Measurements from ENCODE around the gene IFNW1.

The IFNW1 gene

DNA sequence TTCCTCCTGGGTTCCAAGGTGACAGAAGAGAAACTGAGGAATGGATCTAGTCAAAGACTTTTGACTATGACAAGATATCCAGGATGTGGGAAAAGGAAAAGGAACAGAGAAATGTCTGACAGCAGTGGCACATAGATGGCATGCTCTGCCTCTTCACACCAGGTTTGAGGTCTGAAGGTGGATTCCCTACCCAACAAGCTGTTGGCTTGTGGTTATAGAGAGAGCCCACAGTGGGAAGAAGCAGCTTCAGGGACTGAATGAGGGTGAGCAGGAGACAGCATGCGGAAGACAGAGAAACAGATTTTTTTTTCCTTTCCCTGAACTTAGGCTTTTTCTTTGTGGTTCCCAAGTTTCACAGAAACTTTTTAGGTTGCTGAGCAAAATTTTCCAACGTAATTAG lies 20.6 kb downstream of the IFNW1 start:
- Histone ChIP-seq H3K23ac (ENCODE audit: low read length) (no peak overlapping the region), H3K18ac (ENCODE audit: low read length) (no peak overlapping the region), H3K4me3 (ENCODE audit: low read length) (no peak overlapping the region), H2BK15ac (replicated peaks; ENCODE audit: low read depth) (no peak overlapping the region), H4K5ac (ENCODE audit: low read length) (no peak overlapping the region), H2BK5ac (ENCODE audit: low read length) (no peak overlapping the region), H3K79me1 (ENCODE audit: low read length) (no peaks in the 10 kb centered on the region), H3K4ac (ENCODE audit: low read depth, low read length) (no peak overlapping the region), H3K9ac (ENCODE audit: low read length) (no peak overlapping the region), H4K8ac (ENCODE audit: low read depth, low read length) (no peak overlapping the region), H2AK5ac (ENCODE audit: low read length) (no peak overlapping the region), H3K4me1 (ENCODE audit: control insufficient read depth, low read depth, low read length) (no peaks in the 10 kb centered on the region), H3K27me3 (ENCODE audit: insufficient read depth, low read length, poor library complexity) (no peaks in the 10 kb centered on the region), H2BK120ac (ENCODE audit: low read depth, low read length) (no peak overlapping the region), H3K56ac (ENCODE audit: low read length) (no peak overlapping the region), H3K27ac (ENCODE audit: low read depth, low read length) (no peak overlapping the region), H3K4me2 (ENCODE audit: low read length) (no peak overlapping the region), H3K79me2 (ENCODE audit: control insufficient read depth, insufficient read depth, low read length) (no peaks in the 10 kb centered on the region), H3K36me3 (ENCODE audit: control insufficient read depth, insufficient read depth, low read length) (no peaks in the 10 kb centered on the region)
- no CpG with 5 or more reads among the region's 2 CpGs for WGBS (ENCODE audit: extremely low coverage, insufficient coverage, low lambda C conversion rate)
- no peak for DNase-seq

- Histone ChIP-seq H3K23ac (ENCODE audit: low read length) (no peak overlapping the region), H4K8ac (ENCODE audit: low read depth, low read length) (no peak overlapping the region), H3K4me3 (ENCODE audit: low read length) (no peak overlapping the region), H3K27ac (ENCODE audit: low read depth, low read length) (no peak overlapping the region), H3K4me1 (ENCODE audit: control insufficient read depth, low read depth, low read length) (no peaks in the 10 kb centered on the region), H2BK120ac (ENCODE audit: low read depth, low read length) (no peak overlapping the region), H3K9ac (ENCODE audit: low read length) (no peak overlapping the region), H3K4me2 (ENCODE audit: low read length) (no peak overlapping the region), H3K79me2 (ENCODE audit: control insufficient read depth, insufficient read depth, low read length) (no peaks in the 10 kb centered on the region), H2BK15ac (replicated peaks; ENCODE audit: low read depth) (no peak overlapping the region), H2AK5ac (ENCODE audit: low read length) (no peak overlapping the region), H3K4ac (ENCODE audit: low read depth, low read length) (no peak overlapping the region), H3K56ac (ENCODE audit: low read length) (no peak overlapping the region), H3K36me3 (ENCODE audit: control insufficient read depth, insufficient read depth, low read length) (no peaks in the 10 kb centered on the region), H3K18ac (ENCODE audit: low read length) (no peak overlapping the region), H2BK5ac (ENCODE audit: low read length) (no peak overlapping the region), H4K5ac (ENCODE audit: low read length) (no peak overlapping the region), H3K79me1 (ENCODE audit: low read length) (no peaks in the 10 kb centered on the region), H3K27me3 (ENCODE audit: insufficient read depth, low read length, poor library complexity) (no peaks in the 10 kb centered on the region)
- DNase-seq, result no peak
- no CpG with 5 or more reads among the region's 7 CpGs for WGBS (ENCODE audit: extremely low coverage, insufficient coverage, low lambda C conversion rate)
These were observed 22.4 kb downstream of the IFNW1 start for GRCh38 chr9:21119093-21119770.

- Histone ChIP-seq H2BK15ac (replicated peaks; ENCODE audit: low read depth) (no peak overlapping the region), H3K4ac (ENCODE audit: low read depth, low read length) (no peak overlapping the region), H2BK120ac (ENCODE audit: low read depth, low read length) (no peak overlapping the region), H3K79me1 (ENCODE audit: low read length) (no peaks in the 10 kb centered on the region), H3K9ac (ENCODE audit: low read length) (no peak overlapping the region), H3K27me3 (ENCODE audit: insufficient read depth, low read length, poor library complexity) (no peaks in the 10 kb centered on the region), H4K8ac (ENCODE audit: low read depth, low read length) (no peak overlapping the region), H3K36me3 (ENCODE audit: control insufficient read depth, insufficient read depth, low read length) (no peaks in the 10 kb centered on the region), H4K5ac (ENCODE audit: low read length) (no peak overlapping the region), H3K4me2 (ENCODE audit: low read length) (no peak overlapping the region), H3K4me3 (ENCODE audit: low read length) (no peak overlapping the region), H3K4me1 (ENCODE audit: control insufficient read depth, low read depth, low read length) (no peaks in the 10 kb centered on the region), H3K18ac (ENCODE audit: low read length) (no peak overlapping the region), H2BK5ac (ENCODE audit: low read length) (no peak overlapping the region), H3K23ac (ENCODE audit: low read length) (no peak overlapping the region), H3K56ac (ENCODE audit: low read length) (no peak overlapping the region), H2AK5ac (ENCODE audit: low read length) (no peak overlapping the region), H3K27ac (ENCODE audit: low read depth, low read length) (no peak overlapping the region), H3K79me2 (ENCODE audit: control insufficient read depth, insufficient read depth, low read length) (no peaks in the 10 kb centered on the region)
- no CpG with 5 or more reads among the region's 2 CpGs for WGBS (ENCODE audit: extremely low coverage, insufficient coverage, low lambda C conversion rate)
- no peak for DNase-seq
These were observed 27.3 kb downstream of the IFNW1 start for GRCh38 chr9:21114311-21114710.

- DNase-seq, result peak; percentile 85
- H2AK5ac ChIP-seq (ENCODE audit: low read length), result no peak overlapping the region
- no peaks in the 10 kb centered on the region for H3K27me3 ChIP-seq (ENCODE audit: insufficient read depth, low read length, poor library complexity)
- H3K23ac ChIP-seq (ENCODE audit: low read length), result no peak overlapping the region
- H4K5ac ChIP-seq (ENCODE audit: low read length), result no peak overlapping the region
- H3K9ac ChIP-seq (ENCODE audit: low read length), result no peak overlapping the region
- H2BK5ac ChIP-seq (ENCODE audit: low read length), result no peak overlapping the region
- no CpG with 5 or more reads among the region's 4 CpGs for WGBS (ENCODE audit: extremely low coverage, insufficient coverage, low lambda C conversion rate)
- no peaks in the 10 kb centered on the region for H3K4me1 ChIP-seq (ENCODE audit: control insufficient read depth, low read depth, low read length)
- no peak overlapping the region for H3K4me3 ChIP-seq (ENCODE audit: low read length)
- H3K4me2 ChIP-seq (ENCODE audit: low read length), result no peak overlapping the region
- H3K18ac ChIP-seq (ENCODE audit: low read length), result no peak overlapping the region
- H3K4ac ChIP-seq (ENCODE audit: low read depth, low read length), result no peak overlapping the region
- H3K27ac ChIP-seq (ENCODE audit: low read depth, low read length), result no peak overlapping the region
- H2BK15ac ChIP-seq (replicated peaks; ENCODE audit: low read depth), result no peak overlapping the region
- no peaks in the 10 kb centered on the region for H3K79me1 ChIP-seq (ENCODE audit: low read length)
- H4K8ac ChIP-seq (ENCODE audit: low read depth, low read length), result no peak overlapping the region
- no peak overlapping the region for H3K56ac ChIP-seq (ENCODE audit: low read length)
- H3K79me2 ChIP-seq (ENCODE audit: control insufficient read depth, insufficient read depth, low read length), result no peaks in the 10 kb centered on the region
- H3K36me3 ChIP-seq (ENCODE audit: control insufficient read depth, insufficient read depth, low read length), result no peaks in the 10 kb centered on the region
- H2BK120ac ChIP-seq (ENCODE audit: low read depth, low read length), result no peak overlapping the region
These were observed 30.7 kb downstream of the IFNW1 start for GRCh38 chr9:21110708-21111576.

GRCh38 chr9:21104787-21105186 lies 36.8 kb downstream of the IFNW1 start:
- WGBS (ENCODE audit: extremely low coverage, insufficient coverage, low lambda C conversion rate), result no CpG with 5 or more reads among the region's 1 CpG
- H3K27ac ChIP-seq (ENCODE audit: low read depth, low read length), result no peak overlapping the region

More at GRCh38 chr9:21104787-21105186, 36.8 kb downstream of the IFNW1 start:
- Histone ChIP-seq H3K4me1 (ENCODE audit: control insufficient read depth, low read depth, low read length) (no peaks in the 10 kb centered on the region), H2BK15ac (replicated peaks; ENCODE audit: low read depth) (no peak overlapping the region), H3K18ac (ENCODE audit: low read length) (no peak overlapping the region), H3K9ac (ENCODE audit: low read length) (no peak overlapping the region), H3K56ac (ENCODE audit: low read length) (no peak overlapping the region), H2BK120ac (ENCODE audit: low read depth, low read length) (no peak overlapping the region), H3K23ac (ENCODE audit: low read length) (no peak overlapping the region), H3K27me3 (ENCODE audit: insufficient read depth, low read length, poor library complexity) (no peaks in the 10 kb centered on the region), H3K4me3 (ENCODE audit: low read length) (no peak overlapping the region), H2BK5ac (ENCODE audit: low read length) (no peak overlapping the region), H3K79me1 (ENCODE audit: low read length) (no peaks in the 10 kb centered on the region), H4K5ac (ENCODE audit: low read length) (no peak overlapping the region), H3K4ac (ENCODE audit: low read depth, low read length) (no peak overlapping the region), H4K8ac (ENCODE audit: low read depth, low read length) (no peak overlapping the region), H3K36me3 (ENCODE audit: control insufficient read depth, insufficient read depth, low read length) (no peaks in the 10 kb centered on the region), H2AK5ac (ENCODE audit: low read length) (no peak overlapping the region), H3K79me2 (ENCODE audit: control insufficient read depth, insufficient read depth, low read length) (no peaks in the 10 kb centered on the region), H3K4me2 (ENCODE audit: low read length) (no peak overlapping the region)
- DNase-seq, result no peak

All from mesendoderm (in vitro differentiated cells).